Measurements from ENCODE around the gene COL4A3. TPM values are rescaled to one million over a fixed set of nuclear protein-coding genes. Genes with fewer than 3 reads are reported as not detected.

The COL4A3 gene
- total and polyA plus RNA-seq, 2 donors (not counting 3 experiments of a cell fraction or from before 2014, with no cell fraction given), result not detected

GRCh38 chr2:227143895-227144294, 20.5 kb upstream of the COL4A3 start:
- H3K9me1 ChIP-seq (replicated peaks; ENCODE audit: control insufficient read depth, extremely low read depth, insufficient read depth, low read length), result no peaks in the 10 kb centered on the region
- intact Hi-C loops (cut with micrococcal nuclease) (no loop called here), dilution Hi-C loops (cut with MboI; ENCODE audit: extremely low pct_ligation_motif_present, low sequenced_read_pairs) (no loop called here)
- DNase-seq (ENCODE audit: low read depth, low spot score) (no peak), FAIRE-seq (no peak)
- no peaks in the 10 kb centered on the region for H4K20me1 ChIP-seq (replicated peaks; ENCODE audit: control insufficient read depth, extremely low read depth, insufficient read depth, low read length)
- no peak overlapping the region for H3K4me3 ChIP-seq (replicated peaks in 1 of 3; ENCODE audit: insufficient read depth in 1 of 3, low read depth in 1 of 3, low read length in 3 of 3)
- H3K9ac ChIP-seq (replicated peaks; ENCODE audit: extremely low read depth, insufficient read depth, low read length), result no peak overlapping the region
- H3K27ac ChIP-seq (ENCODE audit: insufficient read depth, low read depth, low read length), result no peak overlapping the region
- POLR2A ChIA-PET, result no interaction called here
- H3K79me2 ChIP-seq (ENCODE audit: control insufficient read depth, insufficient read depth, low read length), result no peaks in the 10 kb centered on the region
- H3K27me3 ChIP-seq (ENCODE audit: control insufficient read depth in 2 of 2, insufficient read depth in 2 of 2, low read length in 2 of 2), result no peaks in the 10 kb centered on the region
- no peak overlapping the region for H2AFZ ChIP-seq (ENCODE audit: low read depth, low read length)
- no peaks in the 10 kb centered on the region for H3K9me3 ChIP-seq (replicated peaks; ENCODE audit: control insufficient read depth, insufficient read depth, low read length)
- H3K4me1 ChIP-seq (ENCODE audit: control insufficient read depth, extremely low read depth, insufficient read depth, low read length), result no peaks in the 10 kb centered on the region
- no peaks in the 10 kb centered on the region for H3K36me3 ChIP-seq (ENCODE audit: control insufficient read depth in 2 of 2, extremely low read depth in 1 of 2, insufficient read depth in 2 of 2, low read length in 2 of 2)
- BruUV-seq (replicated peaks), result no TSS peak
- TF ChIP-seq JUN (IDR thresholded peaks at IDR 0.05; ENCODE audit: borderline replicate concordance, insufficient read depth, insufficient read length, low read depth), result no peak
- TF ChIP-seq MAX (IDR thresholded peaks at IDR 0.05; ENCODE audit: insufficient read depth, insufficient read length), result no peak
- TF ChIP-seq FOS (IDR thresholded peaks at IDR 0.05; ENCODE audit: borderline replicate concordance, insufficient read depth, low read length), result no peak
- TF ChIP-seq EZH2 (IDR thresholded peaks at IDR 0.05; ENCODE audit: borderline replicate concordance, low read depth, low read length, severe bottlenecking), result no peak
- TF ChIP-seq MYC (IDR thresholded peaks at IDR 0.05; ENCODE audit: low read depth, low read length), result no peak
- no peak for TF ChIP-seq GATA2 (IDR thresholded peaks at IDR 0.05; ENCODE audit: insufficient read depth, insufficient read length, low read depth, low read length)
- no peak for TF ChIP-seq POLR2A (IDR thresholded peaks at IDR 0.05; ENCODE audit: low read depth, low read length)
- TF ChIP-seq, protein P1, sequence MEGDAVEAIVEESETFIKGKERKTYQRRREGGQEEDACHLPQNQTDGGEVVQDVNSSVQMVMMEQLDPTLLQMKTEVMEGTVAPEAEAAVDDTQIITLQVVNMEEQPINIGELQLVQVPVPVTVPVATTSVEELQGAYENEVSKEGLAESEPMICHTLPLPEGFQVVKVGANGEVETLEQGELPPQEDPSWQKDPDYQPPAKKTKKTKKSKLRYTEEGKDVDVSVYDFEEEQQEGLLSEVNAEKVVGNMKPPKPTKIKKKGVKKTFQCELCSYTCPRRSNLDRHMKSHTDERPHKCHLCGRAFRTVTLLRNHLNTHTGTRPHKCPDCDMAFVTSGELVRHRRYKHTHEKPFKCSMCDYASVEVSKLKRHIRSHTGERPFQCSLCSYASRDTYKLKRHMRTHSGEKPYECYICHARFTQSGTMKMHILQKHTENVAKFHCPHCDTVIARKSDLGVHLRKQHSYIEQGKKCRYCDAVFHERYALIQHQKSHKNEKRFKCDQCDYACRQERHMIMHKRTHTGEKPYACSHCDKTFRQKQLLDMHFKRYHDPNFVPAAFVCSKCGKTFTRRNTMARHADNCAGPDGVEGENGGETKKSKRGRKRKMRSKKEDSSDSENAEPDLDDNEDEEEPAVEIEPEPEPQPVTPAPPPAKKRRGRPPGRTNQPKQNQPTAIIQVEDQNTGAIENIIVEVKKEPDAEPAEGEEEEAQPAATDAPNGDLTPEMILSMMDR (IDR thresholded peaks at IDR 0.05; ENCODE audit: extremely low read depth in 1 of 2, insufficient read depth in 1 of 2, low read depth in 1 of 2, low read length in 2 of 2), result no peak
- no peak for TF ChIP-seq POLR2AphosphoS5 (IDR thresholded peaks at IDR 0.05; ENCODE audit: insufficient read depth, low read depth, low read length)
- H3K4me2 ChIP-seq (ENCODE audit: insufficient read depth, low read length), result no peak overlapping the region
- CTCF ChIA-PET, result interaction anchor here (1.0 kb wide), 1 partner anchor 9 kb away, joined by 3 read pairs; no protein-coding TSS in a partner anchor
